ENCODE data around the gene CLINT1. TPM values are rescaled to one million over a fixed set of nuclear protein-coding genes. Genes with fewer than 3 reads are reported as not detected.

Gene CLINT1
- polyA plus RNA-seq, 2 of the 4 experiments (the other 2 are of a cell fraction): 89.7 to 185 TPM

DNA sequence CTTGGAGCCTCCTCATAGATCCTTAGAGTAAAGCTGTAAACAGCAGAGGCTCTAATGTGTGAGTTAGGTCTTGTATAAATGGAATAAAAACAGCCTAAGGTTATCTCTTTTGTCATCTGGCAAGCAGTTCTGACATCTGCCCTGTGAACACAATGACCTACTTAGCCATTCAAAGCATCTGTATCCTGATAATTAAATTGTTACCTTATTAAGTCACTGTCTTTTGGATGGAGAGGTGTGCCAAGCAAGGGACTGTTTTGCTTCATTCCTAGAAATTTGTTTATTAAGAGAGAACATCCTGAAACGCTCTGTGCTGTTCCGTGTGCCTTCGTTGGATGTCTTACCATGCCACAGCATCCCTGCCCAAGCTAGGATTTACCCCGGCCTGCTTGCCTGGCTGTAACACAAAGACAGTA lies 113.9 kb downstream of the CLINT1 start:
- Histone ChIP-seq H3K4me1 (peaks cover 15% of the 10 kb centered on the region), H3K4me2 (peak overlapping the region; percentile 81), H3K27ac (no peak overlapping the region), H3K9me3 (no peaks in the 10 kb centered on the region), H3K4me3 (peak overlapping the region; percentile 100; the same call in 1 of the 3 replicates)
- FAIRE-seq (no peak), DNase-seq (ENCODE audit: low read depth in 1 of 2, low spot score in 1 of 2) (no peak), ATAC-seq (no peak)
- WGBS (ENCODE audit: missing lambda C conversion rate): 90% methylated on average over 4 of the region's 4 CpGs
- TF ChIP-seq NFE2L2 (conservative IDR thresholded peaks at IDR 0.05; ENCODE audit: low read length) (no peak), KDM5A (IDR thresholded peaks at IDR 0.05) (no peak), MYC (IDR thresholded peaks at IDR 0.05; ENCODE audit: borderline replicate concordance, low read length) (no peak), TP53 (CRISPR knock-in tag; IDR thresholded peaks at IDR 0.05) (no peak), RARB (CRISPR knock-in tag; IDR thresholded peaks at IDR 0.05) (no peak), RFX5 (IDR thresholded peaks at IDR 0.05) (no peak), HOXB13 (CRISPR knock-in tag; IDR thresholded peaks at IDR 0.05; ENCODE audit: low read depth) (no peak), ZSCAN20 (CRISPR knock-in tag; IDR thresholded peaks at IDR 0.05) (no peak), RCOR1 (IDR thresholded peaks at IDR 0.05; ENCODE audit: low read depth, low read length) (no peak), POLR2A (IDR thresholded peaks at IDR 0.05; ENCODE audit: low read length) (no peak), PBX3 (IDR thresholded peaks at IDR 0.05) (no peak)
- TF ChIP-seq, protein P1, sequence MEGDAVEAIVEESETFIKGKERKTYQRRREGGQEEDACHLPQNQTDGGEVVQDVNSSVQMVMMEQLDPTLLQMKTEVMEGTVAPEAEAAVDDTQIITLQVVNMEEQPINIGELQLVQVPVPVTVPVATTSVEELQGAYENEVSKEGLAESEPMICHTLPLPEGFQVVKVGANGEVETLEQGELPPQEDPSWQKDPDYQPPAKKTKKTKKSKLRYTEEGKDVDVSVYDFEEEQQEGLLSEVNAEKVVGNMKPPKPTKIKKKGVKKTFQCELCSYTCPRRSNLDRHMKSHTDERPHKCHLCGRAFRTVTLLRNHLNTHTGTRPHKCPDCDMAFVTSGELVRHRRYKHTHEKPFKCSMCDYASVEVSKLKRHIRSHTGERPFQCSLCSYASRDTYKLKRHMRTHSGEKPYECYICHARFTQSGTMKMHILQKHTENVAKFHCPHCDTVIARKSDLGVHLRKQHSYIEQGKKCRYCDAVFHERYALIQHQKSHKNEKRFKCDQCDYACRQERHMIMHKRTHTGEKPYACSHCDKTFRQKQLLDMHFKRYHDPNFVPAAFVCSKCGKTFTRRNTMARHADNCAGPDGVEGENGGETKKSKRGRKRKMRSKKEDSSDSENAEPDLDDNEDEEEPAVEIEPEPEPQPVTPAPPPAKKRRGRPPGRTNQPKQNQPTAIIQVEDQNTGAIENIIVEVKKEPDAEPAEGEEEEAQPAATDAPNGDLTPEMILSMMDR (IDR thresholded peaks at IDR 0.05): no peak
- TF ChIP-seq, protein P2, sequence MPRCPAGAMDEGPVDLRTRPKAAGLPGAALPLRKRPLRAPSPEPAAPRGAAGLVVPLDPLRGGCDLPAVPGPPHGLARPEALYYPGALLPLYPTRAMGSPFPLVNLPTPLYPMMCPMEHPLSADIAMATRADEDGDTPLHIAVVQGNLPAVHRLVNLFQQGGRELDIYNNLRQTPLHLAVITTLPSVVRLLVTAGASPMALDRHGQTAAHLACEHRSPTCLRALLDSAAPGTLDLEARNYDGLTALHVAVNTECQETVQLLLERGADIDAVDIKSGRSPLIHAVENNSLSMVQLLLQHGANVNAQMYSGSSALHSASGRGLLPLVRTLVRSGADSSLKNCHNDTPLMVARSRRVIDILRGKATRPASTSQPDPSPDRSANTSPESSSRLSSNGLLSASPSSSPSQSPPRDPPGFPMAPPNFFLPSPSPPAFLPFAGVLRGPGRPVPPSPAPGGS (IDR thresholded peaks at IDR 0.05): no peak
- CTCF ChIA-PET: interaction anchor here (0.8 to 10.1 kb wide), 6 partner anchors 8 to 421 kb away, joined by 3 to 78 read pairs (median 25); partner anchors contain the start of gene C5orf52
- POLR2A ChIA-PET: no interaction called here

DNA sequence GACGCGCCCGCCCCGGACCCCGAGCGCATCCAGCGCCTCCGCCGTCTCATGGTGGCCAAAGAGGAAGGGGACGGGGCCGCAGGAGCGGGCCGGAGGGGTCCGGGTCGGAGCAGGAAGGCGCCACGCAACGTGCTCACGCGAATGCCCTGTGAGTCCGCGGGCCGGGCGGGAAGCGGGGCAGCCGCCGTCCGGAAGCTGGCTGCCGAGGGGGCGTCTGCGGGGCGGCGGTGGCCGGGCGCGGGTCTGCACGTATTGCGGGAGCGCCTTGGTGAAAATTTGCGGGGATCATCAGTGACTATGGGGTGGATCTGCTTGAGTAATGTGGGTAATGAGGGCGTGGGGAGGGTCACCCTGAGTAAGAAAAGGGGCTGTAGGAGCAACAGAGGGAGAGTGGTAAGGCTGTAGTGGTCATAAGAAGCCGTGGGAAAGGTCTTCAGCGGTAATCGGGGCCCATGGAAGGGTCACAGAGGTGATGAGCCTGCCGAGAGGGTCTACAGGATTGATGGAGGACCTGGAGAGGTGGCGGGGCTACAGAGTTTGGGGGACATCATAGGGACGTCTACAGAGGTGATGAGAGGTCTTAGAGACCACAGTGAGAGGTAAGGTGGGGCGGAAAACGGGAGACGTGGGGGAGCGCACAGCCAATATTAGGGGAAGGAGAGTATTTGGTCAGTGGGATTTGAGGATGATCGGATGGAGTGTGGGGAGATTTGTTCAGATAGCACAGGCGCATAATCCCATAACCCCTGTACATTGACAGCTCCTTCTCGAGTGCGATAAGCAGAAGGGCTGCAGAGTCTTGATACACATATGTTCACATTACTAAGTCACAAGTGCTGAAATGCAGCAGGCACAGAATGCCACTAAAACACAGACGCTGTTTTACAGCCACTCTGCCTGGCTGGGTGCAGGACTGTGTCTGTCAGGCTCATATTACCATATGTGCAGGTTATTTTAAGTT lies 114.6 kb downstream of the CLINT1 start:
- Histone ChIP-seq H3K9me3 (no peaks in the 10 kb centered on the region), H3K4me3 (peak overlapping the region; percentile 100), H3K4me2 (peak overlapping the region; percentile 81), H3K4me1 (peaks cover 13% of the 10 kb centered on the region; the same call in 2 of the 3 replicates), H3K27ac (peak overlapping the region; percentile 84 to 95)
- TF ChIP-seq FOSB (CRISPR knock-in tag; IDR thresholded peaks at IDR 0.05) (no peak), EHMT2 (IDR thresholded peaks at IDR 0.05; ENCODE audit: low read depth) (no peak), BHLHE40 (IDR thresholded peaks at IDR 0.05; ENCODE audit: low read depth, low read length) (no peak), MYC (IDR thresholded peaks at IDR 0.05; ENCODE audit: borderline replicate concordance, low read length) (no peak), GATA3 (IDR thresholded peaks at IDR 0.05; ENCODE audit: borderline replicate concordance) (no peak), RAD21 (conservative IDR thresholded peaks at IDR 0.05 in 1 of 2, IDR thresholded peaks at IDR 0.05 in 1 of 2) (no peak), HOXB5 (CRISPR knock-in tag; IDR thresholded peaks at IDR 0.05) (no peak), JUNB (IDR thresholded peaks at IDR 0.05) (no peak), NFE2L2 (conservative IDR thresholded peaks at IDR 0.05; ENCODE audit: low read length) (no peak), NR3C1 (IDR thresholded peaks at IDR 0.05) (no peak), CBX2 (IDR thresholded peaks at IDR 0.05; ENCODE audit: borderline replicate concordance, low read depth) (no peak), RARB (CRISPR knock-in tag; IDR thresholded peaks at IDR 0.05) (no peak), PBX3 (IDR thresholded peaks at IDR 0.05) (no peak)
- TF ChIP-seq, protein P2 (IDR thresholded peaks at IDR 0.05): no peak
- TF ChIP-seq, protein P3, sequence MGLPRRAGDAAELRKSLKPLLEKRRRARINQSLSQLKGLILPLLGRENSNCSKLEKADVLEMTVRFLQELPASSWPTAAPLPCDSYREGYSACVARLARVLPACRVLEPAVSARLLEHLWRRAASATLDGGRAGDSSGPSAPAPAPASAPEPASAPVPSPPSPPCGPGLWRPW (IDR thresholded peaks at IDR 0.05): no peak
- TF ChIP-seq, protein P4, sequence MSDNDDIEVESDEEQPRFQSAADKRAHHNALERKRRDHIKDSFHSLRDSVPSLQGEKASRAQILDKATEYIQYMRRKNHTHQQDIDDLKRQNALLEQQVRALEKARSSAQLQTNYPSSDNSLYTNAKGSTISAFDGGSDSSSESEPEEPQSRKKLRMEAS (IDR thresholded peaks at IDR 0.05): no peak
- POLR2A ChIA-PET: interaction anchor here (2.7 kb wide), 1 partner anchor 13 kb away, joined by 15 read pairs; the partner anchor contains the start of gene THG1L
- FAIRE-seq (no peak), DNase-seq (ENCODE audit: low read depth in 1 of 2, low spot score in 1 of 2) (no peak), ATAC-seq (peak in 1 of 2 experiments; percentile 26; a peak in 2 of 6 replicates)
- WGBS (ENCODE audit: missing lambda C conversion rate): 36% methylated on average over 22 of the region's 56 CpGs
- CTCF ChIA-PET: interaction anchor here (0.8 to 10.1 kb wide), 57 partner anchors 9 to 1389 kb away, joined by 3 to 78 read pairs (median 5); partner anchors contain the start of genes C5orf52, MED7 and THG1L
